Head of caudate nucleus (tissue), 42 donors: Measurements from ENCODE around the gene KNL1.
"Not testable (repeated sequence)": the region's sequence is repeated elsewhere in the genome, so short reads cannot be mapped to it uniquely, and the experiment has no call there.

Experiments used
- DNase-seq, 42 donors: peaks; one replicate each; pipeline versions ENCODE4 v3.0.0 to v3.0.0-alpha.2; 2020 to 2021; ENCODE audit warnings: mixed read lengths in 7 of 42
- intact Hi-C: fragments of 100-400 bp; cut with DNase I; formaldehyde crosslinking; loops from one replicate; pipeline ENCODE4 v1.15.0; 2022

Gene KNL1

DNA sequence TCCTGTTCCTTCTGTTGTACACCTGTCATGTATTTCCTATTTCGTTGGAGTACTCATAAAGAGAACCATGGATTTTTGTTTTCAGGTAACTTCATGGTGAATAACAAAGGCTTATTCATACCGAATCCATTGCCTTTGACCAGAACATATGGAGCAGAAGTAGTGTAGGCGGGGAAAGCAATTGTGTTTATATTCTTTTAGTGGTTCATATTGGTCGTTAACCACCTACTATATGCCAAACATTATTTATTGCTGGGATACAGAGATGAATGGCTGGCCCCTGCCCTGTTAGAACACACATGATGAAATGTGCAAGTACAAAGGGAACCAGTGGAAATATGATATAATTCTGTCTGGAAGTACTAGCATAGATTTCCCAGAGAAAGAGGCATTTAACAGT lies 15.2 kb upstream of the KNL1 start:
- intact Hi-C loops = loop anchor here (10.0 kb wide), 1 partner anchor 124 kb away; no protein-coding TSS in a partner anchor

DNA sequence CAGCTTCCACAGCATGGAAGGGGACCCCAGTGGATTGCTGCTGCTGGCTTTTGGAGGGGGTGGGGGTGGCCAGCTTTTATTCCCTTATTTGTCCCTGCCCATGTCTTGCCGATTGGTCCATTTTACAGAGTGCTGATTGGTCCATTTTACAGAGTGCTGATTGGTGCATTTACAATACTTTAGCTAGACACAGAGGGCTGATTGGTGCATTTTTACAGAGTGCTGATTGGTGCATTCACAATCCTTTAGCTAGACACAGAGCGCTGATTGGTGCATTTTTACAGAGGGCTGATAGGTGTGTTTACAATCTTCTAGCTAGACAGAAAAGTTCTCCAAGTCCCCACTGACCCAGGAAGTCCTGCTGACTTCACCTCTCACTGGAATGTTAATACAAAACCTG lies 12.3 kb upstream of the KNL1 start:
- intact Hi-C loops, DNase-seq: not testable (repeated sequence)

More for the DNA sequence above, 15.2 kb upstream of the KNL1 start:
- no peak for DNase-seq

DNA sequence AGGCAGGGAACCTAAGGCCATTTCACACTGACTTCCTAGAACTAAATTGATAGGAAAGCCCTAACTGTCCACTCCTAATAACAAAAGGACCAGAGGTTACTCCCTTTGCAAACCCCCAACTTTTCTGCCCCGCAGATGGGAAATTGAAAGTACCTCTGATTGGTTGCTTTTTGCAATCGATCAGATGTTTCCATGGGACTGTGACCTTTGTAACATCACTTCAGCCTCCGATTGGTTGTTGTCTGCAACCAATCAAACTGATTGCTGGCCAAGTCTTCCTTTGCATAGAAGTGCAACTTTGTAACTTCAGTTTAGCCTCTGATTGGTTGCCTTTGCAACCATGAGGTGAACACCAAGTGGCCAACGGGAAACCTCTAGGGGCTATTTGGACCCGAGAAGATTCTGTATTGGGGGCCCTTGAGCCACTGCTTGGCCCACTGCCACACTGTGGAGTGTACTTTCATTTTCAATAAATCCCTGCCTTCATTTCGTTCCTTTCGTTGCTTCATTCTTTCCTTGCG lies 11.3 kb upstream of the KNL1 start:
- DNase-seq = peak in 6 of 42 donors; percentile 13 to 40 (median 28)
- intact Hi-C loops = no loop called here

DNA sequence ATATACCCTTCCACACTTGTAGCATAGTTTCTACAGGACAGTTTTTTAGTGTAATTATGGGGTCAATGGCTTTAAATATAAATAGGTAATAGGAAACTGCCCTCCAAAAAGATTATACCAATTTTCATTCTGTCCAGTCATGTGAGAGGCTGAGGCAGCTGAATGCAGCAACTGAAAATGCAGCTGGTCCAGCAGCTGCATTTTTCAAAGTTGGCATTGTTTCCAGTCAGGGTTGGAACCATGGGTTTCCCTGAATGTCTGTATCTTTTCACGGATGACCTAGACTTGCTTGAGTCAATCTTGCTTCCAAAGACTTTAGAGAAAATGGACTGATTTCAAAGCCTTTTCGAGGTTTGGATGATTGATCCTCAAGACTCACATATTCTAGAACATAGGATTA lies 9.9 kb upstream of the KNL1 start:
- intact Hi-C loops = no loop called here
- peak in 34 of 42 donors; percentile 9 to 77 (median 48) for DNase-seq

DNA sequence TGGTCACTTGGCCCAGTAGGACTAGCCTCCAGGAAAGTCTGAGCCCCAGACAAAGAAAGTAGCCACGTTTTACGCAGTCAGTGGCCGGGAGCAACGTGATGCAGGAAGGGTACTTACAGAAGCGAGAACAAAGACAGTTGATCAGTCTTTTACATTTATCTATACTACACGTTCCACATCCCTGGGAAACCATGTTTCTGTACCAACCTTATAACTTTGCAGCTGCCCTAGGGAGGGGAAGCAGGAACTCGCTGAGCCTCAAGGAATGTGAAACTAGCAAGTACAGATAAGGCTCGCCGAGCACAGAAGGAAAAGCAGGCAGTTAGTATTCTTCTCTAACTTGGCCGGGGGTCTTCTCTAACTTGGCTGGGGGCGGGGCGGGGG lies 3.4 kb upstream of the KNL1 start:
- peak in 1 of 42 donors; percentile 27 for DNase-seq

DNA sequence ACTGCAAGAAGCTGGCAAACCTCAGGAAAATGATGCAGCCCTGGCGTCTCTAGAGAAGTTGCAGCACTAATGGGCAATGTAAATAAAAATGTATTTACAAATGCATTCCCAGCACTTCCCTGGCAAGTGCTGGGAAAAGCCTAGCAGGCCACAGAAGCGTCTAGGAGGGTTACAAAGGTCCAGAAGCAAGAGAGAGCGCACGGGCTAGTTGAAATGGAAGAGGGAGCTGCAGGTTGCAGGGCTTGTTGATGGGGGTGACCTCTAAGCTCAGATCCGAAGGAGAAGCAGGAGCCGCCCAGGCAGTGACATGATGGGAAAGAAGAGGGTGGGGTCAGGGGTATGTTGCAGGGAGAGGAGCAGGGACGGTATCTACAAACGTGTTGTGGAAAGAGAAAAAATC lies 2.7 kb upstream of the KNL1 start:
- intact Hi-C loops = no loop called here
- DNase-seq = peak in 1 of 42 donors; percentile 19

More for the DNA sequence above, 3.4 kb upstream of the KNL1 start:
- intact Hi-C loops = no loop called here

DNA sequence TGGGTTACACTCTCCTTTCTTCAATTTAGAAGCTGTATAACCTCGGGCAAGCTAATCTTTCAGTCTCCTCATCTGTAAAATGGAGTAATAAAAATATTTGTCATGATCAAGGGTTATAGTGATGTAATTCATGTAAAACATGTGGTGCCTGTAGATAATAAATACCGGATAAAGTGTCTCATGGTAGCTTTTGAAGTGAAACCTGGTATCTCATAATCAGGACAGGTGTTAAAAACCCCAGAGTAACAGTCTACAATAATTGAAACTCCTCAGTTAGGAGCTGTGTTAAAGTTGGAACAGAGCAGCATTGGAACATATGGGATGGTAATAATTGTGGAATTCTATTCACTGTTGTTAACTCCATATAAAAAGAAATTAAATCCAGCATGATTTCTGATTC lies 884 bp upstream of the KNL1 start:
- intact Hi-C loops = no loop called here

DNA sequence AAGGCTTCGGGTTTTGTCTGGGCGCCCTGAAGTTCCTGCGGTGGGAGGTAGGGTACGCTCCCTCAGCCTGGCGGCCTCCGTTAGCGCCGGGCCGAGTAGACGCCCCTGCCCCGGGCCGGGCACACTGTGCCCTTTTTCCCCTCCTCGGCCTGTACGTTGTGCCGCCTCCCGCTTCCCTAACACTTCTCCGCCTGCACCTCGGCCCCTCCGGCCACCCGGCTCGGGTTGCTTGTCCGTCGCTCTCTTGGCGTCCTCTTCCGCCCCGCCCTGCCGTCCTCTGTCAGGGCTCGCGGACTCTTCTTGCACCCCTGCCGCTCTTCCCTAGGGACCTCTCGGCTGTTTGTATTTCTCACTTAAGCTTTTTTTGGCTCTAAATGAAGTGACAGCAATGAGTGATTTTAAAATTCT lies 384 bp downstream of the KNL1 start:
- intact Hi-C loops = no loop called here
- DNase-seq = peak in 11 of 42 donors; percentile 5 to 36 (median 19)

More for the DNA sequence above, 884 bp upstream of the KNL1 start:
- DNase-seq = no peak

DNA sequence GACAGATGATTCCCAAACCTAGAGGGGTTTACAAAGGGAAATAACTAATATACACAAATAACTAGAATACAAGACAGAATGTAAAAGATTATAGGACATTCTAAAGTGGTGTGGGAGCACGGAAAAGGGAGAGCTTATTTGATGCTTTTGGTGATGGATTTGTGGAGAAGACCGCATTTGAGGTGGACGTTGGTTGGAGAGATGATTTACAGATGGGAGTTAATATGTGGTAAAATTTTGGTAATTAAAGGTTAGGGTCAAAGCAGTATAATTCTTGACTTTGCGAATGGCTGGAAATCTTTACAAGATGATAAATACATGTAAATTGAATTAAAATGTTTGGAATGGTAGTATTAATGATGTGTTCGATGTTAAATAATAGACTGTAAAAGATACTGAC lies 1.2 kb downstream of the KNL1 start:
- intact Hi-C loops = no loop called here
- no peak for DNase-seq

DNA sequence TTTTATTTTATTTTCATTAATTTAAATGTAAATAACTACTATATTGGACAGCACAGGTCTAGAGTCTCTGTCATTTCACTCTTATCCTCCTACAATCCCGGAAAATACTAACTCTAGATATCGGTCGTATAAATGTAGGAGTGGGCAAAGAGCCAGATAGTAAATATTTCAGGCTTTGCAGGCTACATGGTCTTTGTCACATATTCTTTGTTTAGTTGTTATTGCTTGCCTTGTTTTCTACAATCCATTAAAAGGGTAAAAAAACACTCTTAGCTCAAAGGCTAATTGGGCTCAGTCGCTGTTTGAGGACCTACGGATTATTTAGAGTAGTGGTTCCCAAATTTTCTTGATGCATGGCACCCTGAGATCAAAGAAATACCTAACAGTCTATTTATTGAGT lies 1.7 kb downstream of the KNL1 start:
- DNase-seq = no peak
- intact Hi-C loops = no loop called here

DNA sequence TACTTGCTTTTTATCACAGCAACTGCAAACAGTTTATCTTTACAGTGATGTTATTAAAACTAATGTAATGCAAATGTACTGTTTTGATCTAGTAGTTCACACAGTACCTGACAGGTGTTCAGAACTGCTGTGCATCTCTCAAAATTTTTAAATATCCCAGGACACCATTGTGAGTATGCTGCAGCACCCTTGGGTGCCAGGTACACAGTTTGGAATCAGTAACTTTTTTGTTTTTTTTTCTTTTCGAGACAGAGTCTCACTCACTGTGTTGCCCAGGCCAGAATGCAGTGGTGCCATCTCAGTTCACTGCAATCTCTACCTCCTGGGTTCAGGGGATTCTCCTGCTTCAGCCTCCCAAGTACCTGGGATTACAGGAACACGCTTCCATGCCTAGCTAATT lies 3.0 kb downstream of the KNL1 start:
- no peak for DNase-seq
- intact Hi-C loops = no loop called here

DNA sequence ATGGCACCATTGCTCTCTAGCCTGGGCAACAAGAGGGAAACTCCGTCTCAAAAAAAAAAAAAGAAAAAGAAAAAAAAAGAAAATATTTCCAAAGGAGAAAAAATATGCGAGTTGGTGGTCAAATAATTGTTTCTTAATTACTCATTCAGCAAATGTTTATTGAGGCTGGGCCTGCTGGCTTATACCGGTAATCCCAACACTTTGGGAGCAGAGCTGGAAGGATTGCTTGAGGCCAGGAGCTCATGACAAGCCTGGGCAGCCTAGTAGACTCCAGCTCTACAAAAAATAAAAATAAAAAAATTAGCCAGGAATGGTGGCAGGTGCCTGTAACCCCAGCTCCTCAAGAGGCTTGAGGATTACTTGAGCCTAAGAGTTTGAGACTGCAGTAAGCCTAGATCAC lies 4.1 kb downstream of the KNL1 start:
- no peak for DNase-seq
- intact Hi-C loops = no loop called here

DNA sequence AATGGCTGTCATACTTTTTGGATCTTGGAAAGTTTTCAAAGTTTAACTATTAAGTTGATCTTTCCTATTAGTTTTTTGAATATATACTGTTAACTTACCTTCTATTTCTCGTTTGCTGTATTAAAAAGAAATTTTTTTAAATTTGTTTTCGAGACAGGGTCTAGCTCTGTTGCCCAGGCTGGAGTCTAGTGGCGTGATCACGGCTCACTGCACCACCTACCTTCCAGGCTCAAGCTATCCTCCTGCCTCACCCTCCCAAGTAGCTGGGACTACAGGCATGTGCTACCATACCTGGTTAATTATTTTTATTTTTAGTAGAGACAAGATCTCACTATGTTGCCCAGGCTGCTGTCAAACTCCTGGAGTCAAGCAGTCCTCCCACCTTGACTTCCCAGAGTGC lies 4.6 kb downstream of the KNL1 start:
- no peak for DNase-seq
- intact Hi-C loops = no loop called here

DNA sequence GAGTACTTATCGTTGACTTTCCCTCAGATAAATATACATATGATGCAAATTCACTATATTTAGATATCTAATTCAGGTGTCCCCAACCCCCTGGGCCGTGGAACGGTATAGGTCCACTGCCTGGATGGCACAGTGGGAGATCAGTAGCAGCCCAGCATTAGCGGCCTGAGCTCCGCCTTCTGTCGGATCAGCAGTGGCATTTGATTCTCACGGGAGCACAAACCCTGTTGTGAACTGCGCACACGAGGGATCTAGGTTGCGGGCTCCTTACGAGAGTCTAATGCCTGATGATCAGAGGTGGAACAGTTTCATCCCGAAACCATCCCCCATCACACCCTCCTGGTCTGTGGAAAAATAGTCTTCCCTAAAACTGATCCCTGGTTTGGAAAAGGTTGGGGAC lies 6.9 kb downstream of the KNL1 start:
- intact Hi-C loops = no loop called here
- DNase-seq = no peak

DNA sequence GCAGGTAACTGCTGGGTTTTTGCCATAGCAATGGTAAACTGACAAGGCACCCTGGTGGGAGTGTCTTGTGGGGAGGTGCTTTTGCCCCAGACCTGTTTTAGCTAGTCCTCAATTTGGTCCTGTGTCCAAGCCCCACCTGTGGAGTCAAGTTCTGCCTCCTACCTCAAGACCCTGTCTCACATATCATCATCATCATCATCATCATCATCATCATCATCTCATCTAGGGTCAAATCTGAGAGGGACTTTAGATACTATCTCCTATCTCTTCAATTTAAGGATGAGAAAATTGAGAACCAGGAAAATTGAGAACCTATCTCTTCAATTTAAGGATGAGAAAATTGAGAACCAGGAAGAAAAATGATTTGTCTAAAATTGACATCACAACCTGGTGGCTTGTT lies 9.9 kb downstream of the KNL1 start:
- no peak for DNase-seq
- intact Hi-C loops = no loop called here

DNA sequence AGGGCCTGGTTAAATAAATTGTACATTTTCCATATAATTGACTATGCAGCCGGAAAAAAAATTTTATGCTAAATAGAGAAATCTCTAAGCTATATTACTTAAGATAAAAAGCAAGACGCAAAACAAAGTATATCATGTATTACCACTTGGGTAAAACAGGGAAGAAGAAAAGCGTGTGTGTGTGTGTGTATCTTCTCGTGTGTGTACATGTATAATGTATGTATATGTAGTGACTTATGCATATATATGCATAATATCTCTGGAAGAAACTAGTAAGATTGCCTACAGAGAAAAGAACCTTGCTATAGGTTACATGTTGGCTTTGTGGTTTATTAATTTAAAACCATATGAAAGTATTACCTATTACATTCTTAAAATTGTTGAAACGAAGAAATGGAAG lies 19.0 kb downstream of the KNL1 start:
- intact Hi-C loops = no loop called here
- DNase-seq = no peak

DNA sequence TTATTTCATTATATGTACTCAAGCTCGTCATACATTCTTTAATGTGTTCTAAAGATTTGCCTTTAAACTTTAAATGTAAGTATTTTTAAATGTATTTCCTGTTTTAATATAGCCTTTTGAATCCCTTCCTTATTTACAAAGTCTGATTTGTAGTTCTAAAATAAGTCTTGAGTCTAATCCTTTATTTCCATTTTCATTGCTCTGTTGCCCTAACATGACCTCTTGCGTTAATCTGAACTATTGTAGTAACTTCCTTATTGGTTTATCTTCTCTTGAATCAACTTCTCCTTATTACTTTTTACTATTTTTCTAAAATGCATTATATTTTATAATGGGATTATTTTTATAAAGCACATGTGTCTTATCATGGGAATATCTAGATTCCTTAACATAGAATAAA lies 24.0 kb downstream of the KNL1 start:
- intact Hi-C loops = no loop called here
- DNase-seq = no peak

DNA sequence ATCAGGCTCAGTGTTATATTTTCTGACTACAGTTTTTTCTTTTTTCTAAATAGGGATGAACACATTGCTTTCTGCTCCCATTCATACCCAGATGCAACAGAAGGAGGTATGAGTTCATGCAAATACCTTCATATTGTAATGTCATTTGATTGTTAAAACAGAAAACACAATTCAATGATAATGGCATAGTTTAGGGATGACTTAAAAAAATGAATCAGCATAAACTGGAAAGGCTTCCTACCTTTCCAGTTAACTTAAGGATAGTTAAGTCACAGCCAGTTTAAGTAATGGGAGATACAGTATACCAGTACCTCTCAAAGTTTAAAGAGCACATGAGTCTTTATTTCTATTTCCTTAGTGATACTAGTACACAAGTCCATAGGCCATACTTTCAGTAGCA lies 24.9 kb downstream of the KNL1 start:
- intact Hi-C loops = no loop called here
- DNase-seq = no peak

DNA sequence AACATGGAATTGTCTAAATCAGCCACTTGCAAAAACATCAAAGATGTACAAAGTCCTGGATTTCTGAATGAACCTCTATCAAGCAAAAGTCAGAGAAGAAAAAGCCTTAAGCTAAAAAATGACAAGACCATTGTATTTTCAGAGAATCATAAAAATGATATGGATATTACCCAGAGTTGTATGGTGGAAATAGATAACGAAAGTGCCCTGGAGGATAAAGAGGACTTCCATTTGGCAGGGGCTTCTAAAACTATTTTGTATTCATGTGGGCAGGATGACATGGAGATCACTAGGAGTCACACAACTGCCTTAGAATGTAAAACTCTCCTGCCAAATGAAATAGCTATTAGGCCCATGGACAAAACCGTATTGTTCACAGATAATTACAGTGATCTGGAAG lies 29.3 kb downstream of the KNL1 start:
- DNase-seq = no peak
- intact Hi-C loops = no loop called here

DNA sequence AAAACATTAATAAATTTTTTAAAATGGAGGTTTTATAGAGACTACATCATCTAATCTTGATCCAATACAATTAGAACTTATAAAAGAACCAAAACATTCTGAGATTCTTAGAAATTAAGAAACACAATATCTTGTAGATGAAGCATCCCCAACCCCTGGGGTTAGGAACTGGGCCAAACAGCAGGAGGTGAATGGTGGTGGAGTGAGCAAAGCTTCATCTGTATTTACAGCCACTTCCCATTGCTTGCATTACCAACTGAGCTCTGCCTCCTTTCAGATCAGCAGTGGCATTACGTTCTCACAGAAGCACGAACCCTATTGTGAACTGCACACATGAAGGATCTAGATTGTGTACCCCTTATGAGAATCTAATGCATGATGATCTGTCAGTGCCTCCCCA lies 36.3 kb downstream of the KNL1 start:
- DNase-seq = no peak
- intact Hi-C loops = no loop called here

DNA sequence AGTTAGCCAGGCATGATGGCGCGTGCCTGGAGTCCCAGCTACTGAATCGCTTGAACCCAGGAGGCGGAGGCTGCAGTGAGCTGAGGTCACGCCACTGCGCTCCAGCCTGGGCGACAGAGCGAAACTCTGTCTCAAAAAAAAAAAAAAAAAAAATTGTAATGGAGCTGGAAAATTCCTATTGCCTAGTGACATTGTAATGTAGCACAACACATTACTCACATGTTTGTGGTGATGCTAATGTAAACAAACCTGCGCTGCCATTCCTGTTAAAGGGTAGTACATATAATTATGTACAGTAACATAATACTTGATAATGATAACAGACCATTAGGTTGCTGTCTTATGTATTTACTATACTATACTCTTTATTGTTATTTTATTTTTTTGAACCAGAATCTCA lies 39.1 kb downstream of the KNL1 start:
- DNase-seq = no peak
- intact Hi-C loops = no loop called here

DNA sequence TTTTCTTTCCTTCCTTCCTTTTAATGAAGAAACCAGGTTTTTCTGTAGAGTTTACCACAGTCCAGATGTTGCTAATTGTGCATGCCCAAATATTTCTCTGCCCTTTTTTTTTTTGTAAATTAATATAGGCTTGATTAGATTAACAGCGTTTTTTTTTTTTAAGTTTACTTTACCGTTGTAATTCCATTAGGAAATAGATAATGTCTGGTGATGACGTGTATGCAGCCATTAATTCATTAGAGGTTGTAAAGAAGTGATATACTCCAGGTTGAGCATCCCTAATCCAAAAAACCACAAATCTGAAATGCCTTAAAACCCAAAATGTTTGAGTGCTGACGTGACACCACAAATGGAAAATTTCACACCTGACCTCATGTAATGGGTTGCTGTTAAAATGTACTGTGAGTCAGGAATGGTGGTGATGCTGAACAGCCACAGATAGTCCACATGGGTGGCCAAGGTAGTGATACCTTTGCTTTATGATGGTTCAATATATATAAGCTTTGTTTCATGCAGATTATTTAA lies 43.2 kb downstream of the KNL1 start:
- no peak for DNase-seq
- intact Hi-C loops = no loop called here
